Ishikawa (cell line): ENCODE results near the gene ELP2.

Experiments
- REST ChIP-seq: IDR thresholded peaks from 2 replicates; pipeline ENCODE4 v1.6.1; 2012; ENCODE audit warnings: low read depth, mild to moderate bottlenecking
- TF ChIP-seq, protein P1 (sequence below): IDR thresholded peaks from 2 replicates; pipeline ENCODE4 v1.6.1; 2012

DNA sequence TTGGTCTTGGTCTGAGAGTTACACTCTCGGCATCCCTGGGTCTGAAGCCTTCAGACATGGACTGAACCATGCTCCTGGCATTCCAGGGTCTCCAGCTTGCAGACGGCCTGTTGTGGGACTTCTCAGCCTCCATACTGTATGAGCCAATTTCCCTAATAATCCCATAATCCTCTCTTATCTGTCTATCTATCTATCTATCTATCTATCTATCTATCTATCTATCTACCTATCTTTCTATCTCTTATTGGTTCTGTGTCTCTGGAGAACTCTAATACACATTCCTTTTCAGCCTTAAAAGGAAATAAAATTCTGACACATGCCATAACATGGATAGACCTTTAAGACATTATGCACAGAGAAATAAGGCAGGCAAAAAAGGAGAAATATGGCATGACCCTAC is 24.9 kb upstream of the ELP2 start:
- TF ChIP-seq REST: no peak
- TF ChIP-seq, protein P1, sequence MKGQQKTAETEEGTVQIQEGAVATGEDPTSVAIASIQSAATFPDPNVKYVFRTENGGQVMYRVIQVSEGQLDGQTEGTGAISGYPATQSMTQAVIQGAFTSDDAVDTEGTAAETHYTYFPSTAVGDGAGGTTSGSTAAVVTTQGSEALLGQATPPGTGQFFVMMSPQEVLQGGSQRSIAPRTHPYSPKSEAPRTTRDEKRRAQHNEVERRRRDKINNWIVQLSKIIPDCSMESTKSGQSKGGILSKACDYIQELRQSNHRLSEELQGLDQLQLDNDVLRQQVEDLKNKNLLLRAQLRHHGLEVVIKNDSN: no peak
